AG10803 (cell line): Measurements from ENCODE around the gene CDK19.
"Not testable (repeated sequence)": the region's sequence is repeated elsewhere in the genome, so short reads cannot be mapped to it uniquely, and the experiment has no call there.

Experiments used
- DNase-seq: peaks from one replicate; pipeline ENCODE4 v3.0.0; 2010; ENCODE audit warnings: low read depth
- H3K4me3 ChIP-seq: 2 replicates; pipeline ENCODE4 v1.5.1; 2011; ENCODE audit warnings: mild to moderate bottlenecking, low read length, control low read depth
- TF ChIP-seq, protein P1 (sequence below): conservative IDR thresholded peaks from 2 replicates; pipeline ENCODE4 v1.5.1; 2011; ENCODE audit warnings: mild to moderate bottlenecking, low read length, control low read depth, inconsistent platforms

CDK19 gene

DNA sequence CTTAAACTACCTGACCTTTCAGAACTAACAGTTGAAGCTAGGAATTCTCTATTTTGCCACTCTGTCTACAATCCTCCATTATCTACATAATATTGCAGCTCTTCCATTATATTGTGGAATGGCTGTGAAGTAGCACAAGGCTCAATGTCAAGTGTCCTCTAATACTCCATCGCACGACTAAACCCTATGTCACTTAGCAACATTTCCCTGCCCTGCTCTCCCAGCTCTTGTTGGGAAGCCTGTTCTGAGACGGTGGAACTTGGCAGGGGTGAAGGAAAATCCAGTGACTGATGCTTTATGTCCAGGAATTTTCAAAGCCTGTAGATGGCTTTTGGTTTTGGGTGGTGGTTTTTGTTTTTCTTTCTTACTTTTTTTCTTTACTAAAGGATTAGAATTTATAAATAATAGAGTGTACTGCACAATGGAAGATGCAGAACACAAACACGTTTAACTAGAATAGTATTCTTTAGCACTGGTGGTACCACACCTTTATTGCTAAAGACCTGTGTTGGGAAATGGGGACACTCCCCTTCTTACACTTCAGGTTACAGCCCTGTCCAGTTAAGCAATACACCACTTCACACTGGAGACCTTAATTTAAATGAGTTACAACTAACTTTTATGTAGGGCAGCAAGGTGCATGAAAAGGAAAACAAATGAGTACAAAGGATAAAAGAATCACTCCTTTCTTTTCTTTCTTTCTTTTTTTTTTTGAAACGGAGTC, 38.6 kb upstream of the CDK19 start:
- TF ChIP-seq, protein P1, sequence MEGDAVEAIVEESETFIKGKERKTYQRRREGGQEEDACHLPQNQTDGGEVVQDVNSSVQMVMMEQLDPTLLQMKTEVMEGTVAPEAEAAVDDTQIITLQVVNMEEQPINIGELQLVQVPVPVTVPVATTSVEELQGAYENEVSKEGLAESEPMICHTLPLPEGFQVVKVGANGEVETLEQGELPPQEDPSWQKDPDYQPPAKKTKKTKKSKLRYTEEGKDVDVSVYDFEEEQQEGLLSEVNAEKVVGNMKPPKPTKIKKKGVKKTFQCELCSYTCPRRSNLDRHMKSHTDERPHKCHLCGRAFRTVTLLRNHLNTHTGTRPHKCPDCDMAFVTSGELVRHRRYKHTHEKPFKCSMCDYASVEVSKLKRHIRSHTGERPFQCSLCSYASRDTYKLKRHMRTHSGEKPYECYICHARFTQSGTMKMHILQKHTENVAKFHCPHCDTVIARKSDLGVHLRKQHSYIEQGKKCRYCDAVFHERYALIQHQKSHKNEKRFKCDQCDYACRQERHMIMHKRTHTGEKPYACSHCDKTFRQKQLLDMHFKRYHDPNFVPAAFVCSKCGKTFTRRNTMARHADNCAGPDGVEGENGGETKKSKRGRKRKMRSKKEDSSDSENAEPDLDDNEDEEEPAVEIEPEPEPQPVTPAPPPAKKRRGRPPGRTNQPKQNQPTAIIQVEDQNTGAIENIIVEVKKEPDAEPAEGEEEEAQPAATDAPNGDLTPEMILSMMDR = no peak
- H3K4me3 ChIP-seq = no peak overlapping the region
- DNase-seq = no peak

DNA sequence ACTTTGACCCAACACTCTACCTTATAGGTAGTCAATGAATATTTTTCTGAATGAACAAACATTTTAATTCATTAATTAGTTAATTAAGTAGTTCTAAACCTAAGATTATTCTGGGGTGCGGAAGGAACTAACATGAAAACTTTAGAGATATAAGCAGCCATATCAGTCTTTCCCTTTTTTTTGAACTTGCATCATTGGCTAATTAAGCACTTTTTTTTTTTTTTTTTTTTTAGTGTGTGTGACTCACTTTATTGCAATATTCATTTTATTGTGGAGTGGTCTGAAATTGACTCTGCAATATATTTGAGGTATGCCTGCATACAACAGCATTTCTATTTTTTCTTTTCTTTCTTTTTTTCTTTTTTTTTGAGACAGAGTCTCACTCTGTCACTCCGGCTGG, 37.5 kb upstream of the CDK19 start:
- TF ChIP-seq, protein P1 = no peak

DNA sequence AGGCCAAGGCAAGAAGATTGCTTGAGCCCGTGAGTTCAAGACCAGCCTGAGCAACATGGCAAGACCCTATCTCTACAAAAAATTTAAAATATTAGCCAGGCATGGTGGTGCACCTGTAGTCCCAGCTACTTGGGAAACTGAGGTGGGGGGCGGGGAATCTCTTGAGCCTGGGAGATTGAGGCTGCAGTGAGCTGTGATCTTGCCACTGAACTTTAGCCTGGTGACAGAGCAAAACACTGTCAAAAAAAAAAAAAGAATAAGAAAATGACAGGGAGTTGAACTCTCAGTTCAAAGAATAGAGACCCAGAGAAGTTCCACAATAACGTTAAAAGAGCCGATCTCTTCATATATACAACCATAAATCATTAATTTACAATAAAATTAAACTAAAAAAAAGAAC, 34.5 kb upstream of the CDK19 start:
- DNase-seq = no peak
- no peak overlapping the region for H3K4me3 ChIP-seq
- TF ChIP-seq, protein P1 = no peak

More for the DNA sequence above, 37.5 kb upstream of the CDK19 start:
- H3K4me3 ChIP-seq = no peak overlapping the region
- no peak for DNase-seq

DNA sequence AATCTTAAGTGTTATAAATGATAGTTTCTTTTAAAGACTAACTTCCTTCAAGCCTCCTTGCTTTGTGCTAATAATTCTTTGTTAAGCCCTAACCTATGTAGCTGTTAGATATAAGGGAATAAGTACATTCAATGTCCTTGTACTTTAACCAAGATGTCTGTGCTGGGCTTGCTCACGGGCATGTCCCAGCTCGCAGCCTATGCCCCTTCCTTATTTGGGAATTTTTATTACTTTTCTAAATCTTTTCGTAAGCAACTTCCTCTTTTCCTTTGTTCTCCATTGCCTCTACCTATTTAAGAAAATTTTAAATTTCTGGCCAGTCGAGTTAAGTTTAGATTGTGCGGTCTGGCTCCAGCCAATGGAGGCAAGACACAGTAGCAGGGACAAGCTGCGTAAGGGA, 26.0 kb upstream of the CDK19 start:
- no peak for DNase-seq
- no peak overlapping the region for H3K4me3 ChIP-seq
- TF ChIP-seq, protein P1 = no peak

DNA sequence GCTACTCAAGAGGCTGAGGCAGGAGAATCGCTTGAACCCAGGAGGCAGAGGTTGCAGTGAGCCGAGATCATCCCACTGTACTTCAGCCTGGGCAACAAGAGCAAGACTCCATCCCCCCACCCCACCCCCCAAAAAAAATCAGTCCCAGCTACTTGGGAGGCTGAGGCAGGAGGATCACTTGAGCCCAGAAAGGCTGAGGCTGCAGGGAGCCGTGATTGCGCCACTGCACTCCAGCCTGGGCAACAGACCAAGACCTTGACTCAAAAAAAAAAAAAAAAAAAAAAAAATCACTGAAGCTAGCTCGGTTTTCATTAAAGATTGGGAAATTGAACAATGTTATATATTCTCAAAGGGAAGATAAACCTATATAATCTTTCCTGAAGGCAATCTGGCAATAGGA, 20.5 kb upstream of the CDK19 start:
- H3K4me3 ChIP-seq, DNase-seq: not testable (repeated sequence)

DNA sequence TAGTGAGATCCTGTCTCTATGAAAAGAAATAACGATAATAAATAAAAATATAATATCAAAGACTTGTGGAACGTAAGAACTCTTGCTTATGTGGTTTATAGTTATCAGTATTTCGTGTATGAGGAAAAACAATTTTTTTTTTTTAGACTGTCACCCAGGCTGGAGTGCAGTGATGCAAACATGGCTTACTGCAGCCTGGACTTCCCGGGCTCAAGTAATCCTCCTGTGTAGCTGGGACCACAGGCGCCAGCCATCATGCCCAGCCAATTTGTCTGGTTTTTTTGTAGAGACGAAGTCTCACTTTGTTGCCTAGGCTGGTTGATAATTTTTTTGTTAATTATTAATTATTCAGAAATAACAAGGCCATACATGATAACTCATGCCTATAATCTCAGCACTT, 18.6 kb upstream of the CDK19 start:
- TF ChIP-seq, protein P1 = no peak
- DNase-seq = no peak
- H3K4me3 ChIP-seq = no peak overlapping the region

DNA sequence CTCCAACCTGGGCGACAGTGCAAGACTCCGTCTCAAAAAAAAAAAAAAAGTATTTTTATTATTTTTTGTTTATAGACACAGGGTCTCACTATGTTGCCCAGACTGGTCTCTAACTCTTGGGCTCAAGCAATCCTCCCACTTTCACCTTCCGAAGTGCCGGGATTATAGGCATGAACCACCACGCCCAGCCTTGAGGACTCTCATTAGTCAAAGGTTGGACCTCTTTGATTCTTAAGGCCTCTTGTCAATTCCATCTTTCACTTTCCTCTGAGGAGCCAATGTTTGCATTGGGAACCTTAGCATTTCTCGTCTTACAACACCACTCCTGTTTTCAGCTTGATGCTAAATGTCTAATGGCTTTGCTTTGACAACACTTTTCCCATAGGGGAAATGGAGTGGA, 16.1 kb upstream of the CDK19 start:
- no peak for DNase-seq
- no peak overlapping the region for H3K4me3 ChIP-seq
- TF ChIP-seq, protein P1 = no peak
